Activated naive CD8-positive, alpha-beta T cell (primary cell): ENCODE measurements around the gene ZNF44.

ENCODE experiments used
- H3K27ac Mint-ChIP-seq: one replicate; pipeline ENCODE4 v1.8.0; 2021; ENCODE audit warnings: mixed read lengths
- H3K27me3 Mint-ChIP-seq: one replicate; pipeline ENCODE4 v1.8.0; 2021; ENCODE audit warnings: mixed read lengths
- H3K36me3 Mint-ChIP-seq: one replicate; pipeline ENCODE4 v1.8.0; 2021; ENCODE audit warnings: mixed read lengths
- H3K4me1 Mint-ChIP-seq: one replicate; pipeline ENCODE4 v1.8.0; 2021; ENCODE audit warnings: low read depth, mixed read lengths
- H3K4me3 Mint-ChIP-seq: one replicate; pipeline ENCODE4 v1.8.0; 2021; ENCODE audit warnings: mild to moderate bottlenecking, mixed read lengths
- H3K9me3 Mint-ChIP-seq: one replicate; pipeline ENCODE4 v1.8.0; 2021; ENCODE audit warnings: low read depth, mixed read lengths

Gene ZNF44

DNA sequence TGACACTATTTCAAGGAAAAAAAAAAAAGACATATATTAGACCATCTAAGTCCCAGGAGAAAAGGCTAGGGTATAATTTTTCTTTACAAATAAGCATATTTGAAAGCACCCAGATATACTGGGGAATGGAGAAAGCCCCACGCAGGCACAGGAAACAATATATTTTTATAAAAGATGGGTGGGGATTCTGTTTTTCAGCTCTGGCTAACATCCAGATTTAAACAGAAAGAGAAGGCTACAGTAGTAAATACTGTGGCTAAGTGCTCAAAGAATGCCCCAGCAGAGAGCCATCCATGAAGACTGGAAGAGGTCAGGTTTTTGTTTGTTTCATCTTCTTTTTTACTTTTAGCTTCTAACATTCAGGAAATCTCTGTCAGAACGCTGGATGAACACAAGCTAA lies 16.0 kb downstream of the ZNF44 start:
- no peaks in the 10 kb centered on the region for H3K27me3 Mint-ChIP-seq
- H3K36me3 Mint-ChIP-seq = peaks cover 50% of the 10 kb centered on the region
- H3K4me3 Mint-ChIP-seq = peak overlapping the region; percentile 50
- H3K27ac Mint-ChIP-seq = peak overlapping the region; percentile 78
- peaks cover 12% of the 10 kb centered on the region for H3K9me3 Mint-ChIP-seq
- H3K4me1 Mint-ChIP-seq = peaks cover 55% of the 10 kb centered on the region

DNA sequence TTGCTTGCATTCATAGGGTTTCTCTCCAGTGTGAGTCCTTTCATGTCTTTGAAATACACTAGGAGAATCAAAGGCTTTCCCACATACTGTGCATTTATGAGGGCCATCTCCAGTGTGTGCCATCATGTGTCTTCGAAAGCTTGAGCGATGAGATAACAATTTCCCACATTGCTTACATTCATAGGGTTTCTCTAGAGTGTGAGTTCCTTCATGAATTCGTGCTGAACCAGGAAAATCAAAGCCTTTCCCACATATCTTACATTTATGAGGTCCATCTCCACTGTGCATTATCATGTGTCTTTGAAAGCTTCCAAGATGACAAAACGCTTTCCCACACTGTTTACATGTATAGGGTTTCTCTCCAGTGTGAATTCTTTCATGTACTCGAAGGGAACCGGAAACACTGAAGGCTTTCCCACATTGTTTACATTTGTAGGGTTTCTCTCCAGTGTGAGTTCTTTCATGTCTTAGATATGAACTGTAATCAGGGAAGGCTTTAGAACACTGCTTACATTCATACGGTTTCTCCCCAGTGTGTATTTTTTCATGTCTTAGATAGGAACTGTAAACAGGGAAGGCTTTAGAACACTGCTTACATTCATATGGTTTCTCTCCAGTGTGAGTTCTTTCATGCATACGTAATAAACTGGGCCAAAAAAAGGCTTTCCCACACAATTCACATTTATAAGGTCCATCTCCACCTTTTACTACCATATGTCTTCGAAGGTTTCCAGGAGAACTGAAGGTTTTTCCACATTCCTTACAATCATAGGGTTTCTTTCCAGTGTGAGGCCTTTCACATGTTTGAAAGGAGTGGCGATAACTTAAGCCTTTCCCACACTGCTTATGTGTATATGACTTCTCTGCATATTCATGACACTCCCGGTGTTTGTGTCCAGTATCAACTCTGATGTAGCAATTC lies 21.4 kb downstream of the ZNF44 start:
- Mint-ChIP-seq H3K27me3 (no peaks in the 10 kb centered on the region), H3K36me3 (peaks cover 67% of the 10 kb centered on the region), H3K27ac (no peak overlapping the region), H3K4me3 (no peak overlapping the region), H3K9me3 (peaks cover 20% of the 10 kb centered on the region), H3K4me1 (peaks cover 13% of the 10 kb centered on the region)

DNA sequence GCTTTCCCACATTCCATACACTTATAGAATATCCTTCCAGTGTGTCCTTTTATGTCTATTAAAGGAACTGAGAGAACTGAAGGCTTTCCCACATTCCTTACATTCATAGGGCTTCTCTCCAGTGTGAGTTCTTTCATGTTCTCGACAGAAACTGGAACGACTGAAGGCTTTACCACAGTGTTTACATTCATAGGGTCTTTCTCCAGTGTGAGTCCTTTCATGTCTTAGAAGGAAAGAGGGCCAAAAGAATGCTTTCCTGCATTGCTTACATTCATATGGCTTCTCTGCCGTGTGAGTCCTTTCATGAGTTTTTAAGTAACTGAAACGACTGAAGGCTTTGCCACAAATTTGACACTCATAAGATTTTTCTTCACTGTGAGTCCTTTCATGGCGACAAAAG lies 22.3 kb downstream of the ZNF44 start:
- no peak overlapping the region for H3K4me3 Mint-ChIP-seq
- no peak overlapping the region for H3K27ac Mint-ChIP-seq
- H3K27me3 Mint-ChIP-seq = no peaks in the 10 kb centered on the region
- H3K4me1 Mint-ChIP-seq = peaks cover 8% of the 10 kb centered on the region
- H3K36me3 Mint-ChIP-seq = peaks cover 66% of the 10 kb centered on the region
- H3K9me3 Mint-ChIP-seq = peaks cover 23% of the 10 kb centered on the region

DNA sequence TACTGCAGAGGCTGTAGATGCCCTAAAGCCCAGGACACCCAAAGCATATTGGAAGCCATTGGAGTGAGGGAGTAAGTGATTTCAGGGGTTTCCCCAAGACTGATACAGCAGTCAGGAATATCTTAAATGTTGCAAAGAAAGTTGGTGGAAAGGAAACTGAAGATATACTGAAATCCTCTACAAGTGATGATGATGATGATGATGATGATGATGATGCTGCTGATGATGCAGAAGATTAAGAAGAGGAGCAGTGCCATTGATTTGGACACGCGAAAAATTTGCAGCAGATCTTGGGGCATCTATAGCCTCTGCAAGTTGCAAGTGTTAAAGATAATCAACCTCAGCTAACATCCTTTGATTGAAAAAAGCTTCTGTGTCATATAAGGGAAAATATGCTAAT lies 23.8 kb downstream of the ZNF44 start:
- Mint-ChIP-seq H3K4me3 (no peak overlapping the region), H3K36me3 (peaks cover 51% of the 10 kb centered on the region), H3K27ac (no peak overlapping the region), H3K4me1 (no peaks in the 10 kb centered on the region), H3K9me3 (peaks cover 14% of the 10 kb centered on the region), H3K27me3 (no peaks in the 10 kb centered on the region)

DNA sequence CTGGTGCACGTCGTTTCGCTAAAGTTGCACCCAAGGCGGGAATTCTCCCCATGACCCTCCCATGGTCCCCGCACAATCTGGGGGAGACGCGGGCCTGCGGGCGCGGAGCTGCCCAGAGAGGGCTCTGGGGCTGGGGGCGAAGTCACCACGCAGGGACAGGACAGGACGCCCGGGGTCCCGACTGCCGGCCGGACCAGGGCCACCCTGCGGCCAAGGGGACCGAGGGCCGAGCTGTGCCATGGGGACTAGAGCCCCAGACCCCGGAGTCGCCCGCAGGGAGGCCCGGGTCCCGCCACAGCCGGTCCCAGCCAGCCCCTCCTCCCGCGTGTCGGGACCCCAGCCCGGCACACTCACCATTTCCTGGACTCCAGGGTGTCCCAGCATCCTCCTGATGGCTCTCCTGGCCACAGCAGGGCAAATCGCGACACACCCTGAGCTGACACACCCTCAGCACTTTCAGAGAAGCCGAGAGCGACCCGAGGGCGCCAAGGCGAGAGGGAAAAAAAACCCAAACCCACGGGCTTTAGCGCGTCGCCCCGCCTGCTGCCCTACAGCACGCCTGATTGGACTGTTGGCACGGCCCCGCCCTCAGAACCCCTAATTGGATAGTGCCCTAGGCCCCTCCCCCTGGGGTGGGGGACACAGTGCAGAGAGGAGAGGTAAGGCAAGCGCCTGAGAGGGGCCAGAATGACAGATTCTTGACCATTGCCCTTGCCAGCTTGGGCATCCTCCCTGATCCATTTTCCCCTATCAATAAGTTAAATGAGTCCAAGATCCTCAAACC lies 28.6 kb downstream of the ZNF44 start:
- H3K36me3 Mint-ChIP-seq = peaks cover 24% of the 10 kb centered on the region
- peaks cover 6% of the 10 kb centered on the region for H3K9me3 Mint-ChIP-seq
- no peak overlapping the region for H3K27ac Mint-ChIP-seq

DNA sequence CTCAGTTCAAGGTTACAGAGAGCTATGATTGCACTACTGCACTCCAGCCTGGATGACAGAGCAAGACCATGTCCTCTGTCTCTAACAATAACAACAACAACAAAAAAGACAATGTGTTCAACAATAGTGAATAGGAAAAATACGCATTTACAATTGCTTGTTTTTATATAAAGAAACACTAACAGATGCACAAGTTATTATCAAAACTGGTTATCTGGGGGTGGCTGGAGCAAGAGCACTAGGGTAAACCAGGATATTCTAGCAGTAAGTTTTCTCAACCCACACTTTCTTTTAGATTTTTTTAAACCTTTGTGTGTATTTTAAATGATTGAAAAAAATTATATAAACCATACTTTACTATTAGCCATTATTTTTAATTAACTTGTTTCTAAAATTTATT lies 33.1 kb downstream of the ZNF44 start:
- H3K4me3 Mint-ChIP-seq = no peak overlapping the region
- H3K27me3 Mint-ChIP-seq = no peaks in the 10 kb centered on the region
- H3K9me3 Mint-ChIP-seq = peaks cover 7% of the 10 kb centered on the region
- peaks cover 8% of the 10 kb centered on the region for H3K36me3 Mint-ChIP-seq
- no peak overlapping the region for H3K27ac Mint-ChIP-seq
- H3K4me1 Mint-ChIP-seq = peaks cover 2% of the 10 kb centered on the region

More for the DNA sequence above, 28.6 kb downstream of the ZNF44 start:
- Mint-ChIP-seq H3K27me3 (no peaks in the 10 kb centered on the region), H3K4me1 (no peaks in the 10 kb centered on the region), H3K4me3 (no peak overlapping the region)

DNA sequence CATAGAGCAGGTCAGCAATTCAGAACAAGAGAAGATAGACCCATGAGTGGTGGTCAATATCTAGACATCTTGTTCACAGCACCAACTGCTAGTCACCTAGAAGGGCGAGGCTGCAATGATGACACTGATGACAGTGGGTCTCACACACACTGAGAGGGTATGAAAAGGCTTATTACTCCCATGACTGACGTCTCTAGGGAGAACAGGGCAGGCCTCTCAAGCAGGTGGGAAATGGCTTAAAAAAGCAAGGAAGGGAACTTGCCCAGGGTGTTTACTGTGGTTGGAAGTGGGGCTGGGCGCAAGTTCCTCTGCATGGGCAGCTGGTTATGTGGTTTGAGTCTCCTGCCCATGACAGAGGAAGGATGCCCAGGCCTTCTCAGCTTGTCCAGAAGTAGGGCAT lies 33.8 kb downstream of the ZNF44 start:
- H3K27me3 Mint-ChIP-seq = no peaks in the 10 kb centered on the region
- H3K4me1 Mint-ChIP-seq = peaks cover 4% of the 10 kb centered on the region
- H3K4me3 Mint-ChIP-seq = no peak overlapping the region
- peaks cover 7% of the 10 kb centered on the region for H3K9me3 Mint-ChIP-seq
- H3K27ac Mint-ChIP-seq = no peak overlapping the region
- H3K36me3 Mint-ChIP-seq = peaks cover 11% of the 10 kb centered on the region

DNA sequence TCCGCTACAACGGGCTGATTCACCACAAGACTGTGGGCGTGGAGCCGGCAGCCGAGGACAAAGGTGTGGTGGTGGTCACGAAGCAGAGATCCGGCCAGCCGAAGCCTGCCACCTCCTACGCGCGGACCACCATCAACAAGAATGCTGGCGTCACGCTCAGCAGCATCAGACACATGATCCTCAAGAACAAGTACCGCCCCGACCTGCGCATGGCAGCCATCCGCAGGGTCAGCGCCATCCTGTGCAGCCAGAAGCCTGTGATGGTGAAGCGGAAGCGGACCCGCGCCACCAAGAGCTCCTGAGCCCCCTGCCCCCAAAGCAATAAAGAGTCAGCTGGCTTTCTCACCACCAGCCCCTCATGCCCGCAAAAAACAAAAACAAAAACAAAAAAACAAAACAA lies 34.4 kb downstream of the ZNF44 start:
- Mint-ChIP-seq H3K4me3 (no peak overlapping the region), H3K9me3 (peaks cover 7% of the 10 kb centered on the region), H3K36me3 (peaks cover 13% of the 10 kb centered on the region), H3K27ac (no peak overlapping the region), H3K4me1 (peaks cover 7% of the 10 kb centered on the region), H3K27me3 (no peaks in the 10 kb centered on the region)

DNA sequence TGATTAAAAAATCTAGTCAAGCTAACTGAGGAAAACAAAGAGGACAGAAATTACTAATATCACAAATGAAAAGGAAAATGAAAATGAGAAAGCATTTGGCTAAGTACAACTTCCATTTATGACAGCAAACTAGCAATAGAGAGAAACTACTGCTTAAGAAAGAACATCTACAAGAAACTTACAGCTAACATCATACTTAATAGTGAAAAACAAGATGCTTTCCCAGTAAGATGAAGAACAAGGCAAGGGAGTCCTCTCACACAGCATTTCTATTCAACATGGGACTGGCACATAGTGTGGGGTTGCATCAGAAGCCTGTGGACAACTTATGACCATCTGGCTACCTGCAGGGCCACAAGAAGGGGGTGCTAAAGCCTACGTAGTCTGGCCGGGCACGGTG lies 39.3 kb downstream of the ZNF44 start:
- no peaks in the 10 kb centered on the region for H3K27me3 Mint-ChIP-seq
- peaks cover 9% of the 10 kb centered on the region for H3K4me1 Mint-ChIP-seq
- peaks cover 5% of the 10 kb centered on the region for H3K9me3 Mint-ChIP-seq
- H3K27ac Mint-ChIP-seq = peak overlapping the region; percentile 41
- no peak overlapping the region for H3K4me3 Mint-ChIP-seq
- peaks cover 22% of the 10 kb centered on the region for H3K36me3 Mint-ChIP-seq

DNA sequence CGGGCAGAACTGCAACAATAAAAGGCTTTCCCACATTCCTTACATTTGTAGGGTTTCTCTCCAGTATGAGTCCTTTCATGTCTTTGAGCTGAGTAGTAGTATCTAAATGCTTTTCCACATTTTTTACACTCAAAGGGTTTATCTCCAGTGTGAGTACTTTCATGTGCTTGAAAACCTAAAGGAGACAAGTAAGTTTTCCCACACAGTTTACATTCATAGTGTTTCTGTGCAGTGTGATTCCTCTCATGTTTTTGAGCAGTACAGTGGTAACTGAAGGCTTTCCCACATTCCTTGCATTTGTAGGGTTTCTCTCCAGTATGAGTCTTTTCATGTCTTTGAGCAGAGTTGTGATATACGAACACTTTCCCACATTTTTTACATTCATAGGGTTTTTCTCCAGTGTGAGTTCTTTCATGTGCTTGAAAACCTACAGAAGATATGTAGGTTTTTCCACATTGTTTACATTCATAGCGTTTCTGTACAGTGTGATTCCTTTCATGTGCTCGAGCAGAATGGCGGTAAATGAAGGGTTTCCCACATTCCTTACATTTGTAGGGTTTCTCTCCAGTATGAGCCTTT lies 47.0 kb downstream of the ZNF44 start:
- Mint-ChIP-seq H3K9me3 (peaks cover 39% of the 10 kb centered on the region), H3K27ac (no peak overlapping the region), H3K27me3 (no peaks in the 10 kb centered on the region), H3K4me3 (no peak overlapping the region), H3K36me3 (peaks cover 57% of the 10 kb centered on the region), H3K4me1 (no peaks in the 10 kb centered on the region)

DNA sequence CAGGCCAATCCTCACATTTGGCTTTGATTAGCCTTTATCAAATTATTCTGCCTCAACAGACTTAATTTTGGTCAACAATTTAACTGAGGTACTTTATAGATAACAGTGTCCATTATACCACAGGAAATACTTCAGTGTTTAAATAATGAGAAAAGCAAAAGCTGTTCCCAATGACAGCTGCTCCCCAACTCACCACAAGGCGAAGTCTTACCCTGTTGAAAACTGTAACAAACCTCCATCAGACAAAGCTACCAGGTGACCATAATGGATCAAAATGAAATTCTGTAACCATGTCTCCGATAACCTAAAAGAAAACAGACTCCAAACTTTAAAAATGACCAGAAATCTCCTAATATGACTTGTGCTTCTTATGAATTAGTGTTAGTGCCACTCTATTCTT lies 50.3 kb downstream of the ZNF44 start:
- Mint-ChIP-seq H3K4me1 (no peaks in the 10 kb centered on the region), H3K36me3 (peaks cover 53% of the 10 kb centered on the region), H3K27me3 (no peaks in the 10 kb centered on the region), H3K9me3 (peaks cover 43% of the 10 kb centered on the region), H3K27ac (no peak overlapping the region), H3K4me3 (no peak overlapping the region)

DNA sequence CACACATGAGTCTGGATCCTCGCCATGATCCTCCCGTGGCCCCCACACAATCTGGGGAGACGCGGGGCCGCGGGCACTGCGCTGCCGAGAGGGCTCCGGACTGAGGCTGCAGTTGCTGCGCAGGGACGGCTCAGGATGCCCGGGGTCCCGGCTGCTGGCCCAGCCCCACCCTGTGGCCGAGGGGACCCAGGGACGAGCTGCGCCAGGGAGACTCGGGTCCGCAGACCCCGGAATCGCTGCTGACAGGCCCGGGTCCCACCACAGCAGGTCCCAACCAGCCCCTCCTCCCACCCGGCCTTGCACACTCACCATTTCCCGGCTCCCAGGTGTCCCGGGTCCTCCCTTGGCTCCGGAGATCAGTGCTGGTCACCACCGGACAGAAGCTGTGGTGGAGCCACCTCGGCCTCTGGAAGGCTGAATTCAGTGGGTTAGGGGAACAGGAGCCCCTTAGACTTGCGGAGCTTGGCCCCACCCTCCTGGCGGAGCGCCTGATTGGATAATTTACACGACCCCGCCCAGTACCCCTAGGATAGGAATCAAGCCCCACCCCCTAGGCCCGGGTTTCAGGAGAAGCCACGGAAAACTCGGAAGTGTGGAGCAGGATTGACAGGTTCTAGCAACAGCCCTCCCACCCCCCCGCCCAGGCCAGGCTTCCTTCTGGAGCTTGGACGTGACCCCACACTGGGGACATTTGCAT lies 57.4 kb downstream of the ZNF44 start:
- no peak overlapping the region for H3K4me3 Mint-ChIP-seq
- H3K4me1 Mint-ChIP-seq = no peaks in the 10 kb centered on the region
- no peaks in the 10 kb centered on the region for H3K27me3 Mint-ChIP-seq
- peaks cover 27% of the 10 kb centered on the region for H3K36me3 Mint-ChIP-seq
- peaks cover 7% of the 10 kb centered on the region for H3K9me3 Mint-ChIP-seq
- H3K27ac Mint-ChIP-seq = no peak overlapping the region

DNA sequence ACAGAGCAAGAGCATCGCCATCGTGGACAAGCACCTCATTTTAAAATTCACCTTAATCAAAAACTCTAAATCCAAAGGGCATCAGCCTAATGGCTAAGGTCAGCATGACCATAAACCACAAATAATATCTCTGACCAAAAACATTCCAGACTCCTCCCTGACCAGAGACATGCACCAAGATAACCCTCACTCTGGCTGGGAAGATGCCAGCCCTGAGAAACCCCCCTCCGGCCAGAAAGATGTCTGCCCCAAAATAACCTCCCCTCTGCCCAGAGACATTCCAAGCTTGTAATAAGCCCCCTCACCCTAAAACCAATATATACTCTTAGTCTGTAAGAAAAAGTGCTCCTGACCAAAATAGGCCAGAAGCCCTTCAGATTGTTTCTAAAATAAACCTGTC lies 61.7 kb downstream of the ZNF44 start:
- H3K27ac Mint-ChIP-seq = no peak overlapping the region

DNA sequence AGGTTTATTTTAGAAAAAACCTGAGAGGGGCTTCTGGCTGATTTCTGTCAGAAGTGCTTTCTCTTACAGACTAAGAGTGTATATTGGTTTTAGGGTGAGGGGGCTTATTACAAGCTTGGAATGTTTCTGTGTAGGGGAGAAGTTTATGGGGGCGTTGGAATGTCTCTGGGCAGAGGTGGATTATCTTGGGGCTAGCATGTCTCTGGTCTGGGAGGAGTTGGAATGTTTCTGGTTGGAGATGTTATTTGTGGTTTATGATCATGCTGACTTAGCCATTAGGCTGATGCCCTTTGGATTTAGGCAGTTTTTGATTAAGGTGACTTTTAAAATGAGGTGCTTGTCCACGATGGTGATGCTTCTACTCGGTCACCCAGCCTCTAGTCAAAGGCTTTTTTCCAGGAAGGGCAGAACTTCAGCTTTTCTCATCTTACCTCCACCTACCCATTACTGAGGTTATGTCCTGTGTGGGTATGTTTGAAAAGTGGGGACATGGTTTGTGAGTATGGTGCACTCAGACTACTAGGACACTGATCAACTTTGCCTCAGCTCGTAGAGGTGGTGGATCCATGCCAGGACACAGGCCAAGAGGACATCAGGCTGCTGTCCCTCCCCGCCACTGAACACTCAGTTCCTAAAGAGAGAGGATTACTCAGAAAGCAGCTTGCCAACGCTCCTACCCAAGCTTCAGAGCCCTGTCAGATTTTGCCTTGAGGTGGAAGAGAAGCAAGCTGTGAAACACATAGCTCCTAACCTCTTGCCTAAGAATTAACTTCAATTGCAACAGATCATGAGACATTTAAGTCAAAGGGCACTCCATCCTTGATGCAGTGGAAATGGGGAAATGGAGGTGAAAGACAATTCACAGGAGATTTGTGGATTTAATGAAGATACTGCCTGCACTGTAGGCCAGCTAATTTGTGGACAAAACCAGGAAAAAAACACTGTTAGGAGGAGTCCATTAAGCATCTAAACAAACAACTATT lies 63.6 kb downstream of the ZNF44 start:
- H3K4me1 Mint-ChIP-seq = no peaks in the 10 kb centered on the region
- no peak overlapping the region for H3K4me3 Mint-ChIP-seq
- H3K9me3 Mint-ChIP-seq = no peaks in the 10 kb centered on the region
- H3K27ac Mint-ChIP-seq = no peak overlapping the region
- peaks cover 34% of the 10 kb centered on the region for H3K36me3 Mint-ChIP-seq
- H3K27me3 Mint-ChIP-seq = no peaks in the 10 kb centered on the region

More for the DNA sequence above, 61.7 kb downstream of the ZNF44 start:
- Mint-ChIP-seq H3K4me1 (no peaks in the 10 kb centered on the region), H3K4me3 (no peak overlapping the region), H3K36me3 (peaks cover 34% of the 10 kb centered on the region), H3K27me3 (no peaks in the 10 kb centered on the region), H3K9me3 (no peaks in the 10 kb centered on the region)
